Keratinocyte (primary cell): ENCODE data around the gene LAD1.

Source experiments
- CTCF ChIP-seq, 3 experiments: IDR thresholded peaks in 1 of 3; conservative IDR thresholded peaks in 1 of 3; optimal IDR thresholded peaks in 1 of 3; 2 replicates in 2 of 3; 3 replicates in 1 of 3; pipeline versions ENCODE3 to v1.5.1; 2011; ENCODE audit warnings: low read length in 3 of 3, mild to moderate bottlenecking in 3 of 3, moderate library complexity in 2 of 3, control low read depth in 1 of 3, inconsistent platforms in 1 of 3; ENCODE audit not compliant: insufficient read depth in 2 of 3; ENCODE audit errors: extremely low read depth in 1 of 3
- EZH2 ChIP-seq: IDR thresholded peaks from one replicate; pipeline ENCODE4 v1.6.1; 2012; ENCODE audit warnings: inconsistent platforms, mild to moderate bottlenecking, low read length, moderate library complexity

GRCh38 chr1:201395936-201396335 is 3.2 kb downstream of the LAD1 start:
- TF ChIP-seq CTCF (optimal IDR thresholded peaks at IDR 0.05 in 1 of 3, IDR thresholded peaks at IDR 0.05 in 1 of 3, conservative IDR thresholded peaks at IDR 0.05 in 1 of 3; ENCODE audit: extremely low read depth in 1 of 3, insufficient read depth in 2 of 3, low read length in 3 of 3) (no peak), EZH2 (no peak)
